H1 (cell line): ENCODE measurements around the gene NDUFB10. TPM values are rescaled to one million over a fixed set of nuclear protein-coding genes. Genes with fewer than 3 reads are reported as not detected.

Experiments
- CTCF ChIA-PET: fragments of 300-600 bp; sonication (Branson Sonifier 250); formaldehyde crosslinking; loops from one replicate; lab custom pipeline; 2021; ENCODE audit not compliant: partially characterized antibody; lab: Charles Lee
- POLR2A ChIA-PET: fragments of 300-600 bp; sonication (Branson Sonifier 250); formaldehyde crosslinking; loops from one replicate; lab custom pipeline; 2021; ENCODE audit warnings: inconsistent platforms; ENCODE audit not compliant: partially characterized antibody; lab: Charles Lee
- DNase-seq, 2 experiments: peaks; one replicate each; pipeline versions ENCODE4 v3.0.0 to v3.0.0-alpha.2; 2010 to 2022; ENCODE audit warnings: low spot score in 2 of 2, low read depth in 1 of 2, mixed read lengths in 1 of 2
- FAIRE-seq: peaks from 2 replicates; lab custom pipeline; 2011; peaks lifted over from hg19 to GRCh38; lab: Jason Lieb, UNC
- H2AFZ ChIP-seq: 2 replicates; pipeline ENCODE4 v1.8.1; 2012; ENCODE audit warnings: low read length, inconsistent platforms
- H2AK5ac ChIP-seq: 2 replicates; pipeline ENCODE4 v1.6.1; 2013; ENCODE audit warnings: low read depth, low read length
- H2BK120ac ChIP-seq: replicated peaks from 2 replicates; pipeline ENCODE3; 2013; ENCODE audit warnings: low read depth, low read length, inconsistent platforms
- H2BK12ac ChIP-seq: 2 replicates; pipeline ENCODE4 v1.6.1; 2013; ENCODE audit warnings: low read depth, low read length
- H2BK15ac ChIP-seq: 2 replicates; pipeline ENCODE4 v1.6.1; 2013; ENCODE audit warnings: low read length
- H2BK20ac ChIP-seq: 2 replicates; pipeline ENCODE4 v1.6.1; 2013; ENCODE audit warnings: low read length
- H2BK5ac ChIP-seq: 2 replicates; pipeline ENCODE4 v1.6.1; 2013; ENCODE audit warnings: low read depth, low read length
- H3K14ac ChIP-seq: 2 replicates; pipeline ENCODE4 v1.6.1; 2013; ENCODE audit warnings: inconsistent platforms; ENCODE audit not compliant: insufficient read length
- H3K18ac ChIP-seq: 2 replicates; pipeline ENCODE4 v1.6.1; 2013; ENCODE audit warnings: low read length; ENCODE audit errors: extremely low read depth
- H3K23ac ChIP-seq: 2 replicates; pipeline ENCODE4 v1.6.1; 2013; ENCODE audit warnings: inconsistent platforms; ENCODE audit not compliant: insufficient read length
- H3K23me2 ChIP-seq: 2 replicates; pipeline ENCODE4 v1.6.1; 2013; ENCODE audit warnings: low read depth, low read length
- H3K27ac ChIP-seq: 2 replicates; pipeline ENCODE4 v1.6.1; 2011; ENCODE audit warnings: low read depth, low read length, inconsistent platforms
- H3K27me3 ChIP-seq, 4 experiments: replicated peaks in 1 of 4; 1 replicate in 1 of 4; 2 replicates in 3 of 4; pipeline versions ENCODE4 v1.6.1 to v1.8.1; 2011 to 2013; ENCODE audit warnings: low read length in 3 of 4, mild to moderate bottlenecking in 3 of 4, inconsistent platforms in 2 of 4, mixed read lengths in 2 of 4, moderate library complexity in 1 of 4; ENCODE audit not compliant: control insufficient read depth in 3 of 4, insufficient read depth in 3 of 4; ENCODE audit errors: extremely low read depth in 1 of 4
- H3K36me3 ChIP-seq, 4 experiments: 2 replicates each; pipeline versions ENCODE4 v1.6.1 to v1.8.1; 2011 to 2013; ENCODE audit warnings: mild to moderate bottlenecking in 4 of 4, low read length in 3 of 4, moderate library complexity in 2 of 4, control low read depth in 1 of 4, inconsistent platforms in 1 of 4; ENCODE audit not compliant: insufficient read depth in 4 of 4, control insufficient read depth in 2 of 4
- H3K4ac ChIP-seq: replicated peaks from 2 replicates; pipeline ENCODE3; 2013; ENCODE audit warnings: low read length, low read depth, mixed read lengths, inconsistent platforms; ENCODE audit not compliant: insufficient read length
- H3K4me1 ChIP-seq, 4 experiments: replicated peaks in 1 of 4; 1 replicate in 1 of 4; 2 replicates in 3 of 4; pipeline versions ENCODE4 v1.6.1 to v1.8.1; 2011 to 2013; ENCODE audit warnings: low read length in 3 of 4, inconsistent platforms in 2 of 4, mixed read lengths in 1 of 4; ENCODE audit not compliant: insufficient read depth in 4 of 4, control insufficient read depth in 3 of 4
- H3K4me2 ChIP-seq, 2 experiments: 2 replicates each; pipeline versions ENCODE4 v1.6.1 to v1.8.1; 2011 to 2013; ENCODE audit warnings: low read depth in 2 of 2, low read length in 2 of 2, control low read depth in 1 of 2, inconsistent platforms in 1 of 2, mild to moderate bottlenecking in 1 of 2; ENCODE audit not compliant: insufficient read depth in 1 of 2
- H3K4me3 ChIP-seq, 4 experiments: fragments of 200-600, 300-600 bp in 1 of 4; sonication (generic), shearing (Covaris generic), sonication (Bioruptor Twin) in 1 of 4; 2 replicates each; pipeline versions ENCODE4 v1.5.1 to v1.8.1; 2011 to 2016; ENCODE audit warnings: low read length in 4 of 4, low read depth in 3 of 4, control low read depth in 2 of 4, inconsistent platforms in 2 of 4, mild to moderate bottlenecking in 2 of 4, mixed read lengths in 1 of 4, moderate library complexity in 1 of 4; ENCODE audit not compliant: insufficient read depth in 2 of 4; ENCODE audit errors: extremely low read depth in 1 of 4
- H3K56ac ChIP-seq: replicated peaks from 2 replicates; pipeline ENCODE3; 2013; ENCODE audit warnings: low read depth, mild to moderate bottlenecking, mixed read lengths, low read length, inconsistent platforms; ENCODE audit not compliant: insufficient read length
- H3K79me1 ChIP-seq: 2 replicates; pipeline ENCODE4 v1.6.1; 2013; ENCODE audit warnings: low read depth, low read length, control low read depth
- H3K79me2 ChIP-seq, 2 experiments: 2 replicates each; pipeline versions ENCODE4 v1.6.1 to v1.8.1; 2012 to 2013; ENCODE audit warnings: low read length in 2 of 2, mild to moderate bottlenecking in 2 of 2, inconsistent platforms in 1 of 2; ENCODE audit not compliant: insufficient read depth in 2 of 2, control insufficient read depth in 1 of 2
- H3K9ac ChIP-seq, 4 experiments: replicated peaks in 1 of 4; 1 replicate in 1 of 4; 2 replicates in 3 of 4; pipeline versions ENCODE4 v1.6.1 to v1.8.1; 2011 to 2013; ENCODE audit warnings: low read depth in 3 of 4, low read length in 3 of 4, control low read depth in 2 of 4, mild to moderate bottlenecking in 2 of 4, moderate library complexity in 2 of 4, inconsistent platforms in 1 of 4; ENCODE audit errors: extremely low read depth in 1 of 4
- H3K9me3 ChIP-seq, 2 experiments: 2 replicates each; pipeline versions ENCODE4 v1.6.1 to v1.8.1; 2012 to 2013; ENCODE audit warnings: mild to moderate bottlenecking in 2 of 2, moderate library complexity in 2 of 2, control low read depth in 1 of 2, inconsistent platforms in 1 of 2, low read depth in 1 of 2, low read length in 1 of 2, mixed read lengths in 1 of 2; ENCODE audit not compliant: insufficient read depth in 2 of 2
- H4K20me1 ChIP-seq, 2 experiments: replicated peaks in 1 of 2; 2 replicates each; pipeline versions ENCODE3 to v1.8.1; 2011 to 2013; ENCODE audit warnings: inconsistent platforms in 2 of 2, low read length in 2 of 2, mild to moderate bottlenecking in 1 of 2; ENCODE audit not compliant: insufficient read depth in 2 of 2, control insufficient read depth in 1 of 2
- H4K5ac ChIP-seq: 2 replicates; pipeline ENCODE4 v1.6.1; 2013; ENCODE audit warnings: low read length, low read depth, mixed read lengths, inconsistent platforms; ENCODE audit not compliant: insufficient read length
- H4K8ac ChIP-seq: 2 replicates; pipeline ENCODE4 v1.8.0; 2013; ENCODE audit warnings: mild to moderate bottlenecking, moderate library complexity, low read length, inconsistent platforms; ENCODE audit not compliant: insufficient read depth; ENCODE audit errors: extremely low read depth
- H4K91ac ChIP-seq: replicated peaks from 2 replicates; pipeline ENCODE3; 2013; ENCODE audit warnings: low read length, mixed read lengths, inconsistent platforms; ENCODE audit not compliant: insufficient read length
- BCL11A ChIP-seq, 2 experiments: IDR thresholded peaks; one replicate each; pipeline ENCODE4 v1.6.1; 2011; ENCODE audit warnings: low read depth in 2 of 2, low read length in 2 of 2, mild to moderate bottlenecking in 2 of 2
- EP300 ChIP-seq, 2 experiments: IDR thresholded peaks; 1 replicate in 1 of 2; 2 replicates in 1 of 2; pipeline ENCODE4 v1.6.1; 2011 to 2012; ENCODE audit warnings: low read depth in 2 of 2, low read length in 2 of 2, mild to moderate bottlenecking in 2 of 2, borderline replicate concordance in 1 of 2, inconsistent platforms in 1 of 2, moderate library complexity in 1 of 2
- EZH2 ChIP-seq: fragments of 200-600 bp; sonication (generic); IDR thresholded peaks from 2 replicates; pipeline ENCODE4 v1.7.1; 2012; ENCODE audit warnings: low read depth, mild to moderate bottlenecking, moderate library complexity, low read length, inconsistent platforms; ENCODE audit not compliant: severe bottlenecking
- GABPA ChIP-seq: IDR thresholded peaks from 2 replicates; pipeline ENCODE4 v1.6.1; 2011; ENCODE audit warnings: mild to moderate bottlenecking, low read length, moderate library complexity, borderline replicate concordance; ENCODE audit not compliant: insufficient read depth
- JUND ChIP-seq: IDR thresholded peaks from 2 replicates; pipeline ENCODE4 v1.6.1; 2011; ENCODE audit warnings: mild to moderate bottlenecking, improper control_type of control experiment, low read length
- PHF8 ChIP-seq: fragments of 200-600 bp; sonication (generic); conservative IDR thresholded peaks from 2 replicates; pipeline ENCODE4 v1.7.1; 2012; ENCODE audit warnings: low read depth, mild to moderate bottlenecking, inconsistent platforms, low read length, moderate library complexity
- RAD21 ChIP-seq, 2 experiments: IDR thresholded peaks in 1 of 2; conservative IDR thresholded peaks in 1 of 2; 2 replicates each; pipeline ENCODE4 v1.6.1; 2011; ENCODE audit warnings: low read depth in 2 of 2, low read length in 2 of 2, improper control_type of control experiment in 1 of 2, inconsistent platforms in 1 of 2, mild to moderate bottlenecking in 1 of 2, moderate library complexity in 1 of 2
- SAP30 ChIP-seq: fragments of 300-600 bp; sonication (generic); IDR thresholded peaks from 2 replicates; pipeline ENCODE4 v1.7.1; 2012; ENCODE audit warnings: low read length, moderate library complexity, mild to moderate bottlenecking, inconsistent platforms; ENCODE audit not compliant: insufficient read depth, insufficient replicate concordance
- SUZ12 ChIP-seq: fragments of 200-600 bp; sonication (generic); IDR thresholded peaks from 2 replicates; pipeline ENCODE4 v1.6.1; 2012; ENCODE audit warnings: mild to moderate bottlenecking, inconsistent platforms, low read length, moderate library complexity, mixed read lengths
- YY1 ChIP-seq: IDR thresholded peaks from 2 replicates; pipeline ENCODE4 v1.6.1; 2011; ENCODE audit warnings: low read depth, mild to moderate bottlenecking, low read length
- WGBS, 2 experiments: shearing (Covaris generic) in 1 of 2; methylation state at CpG; one replicate each; pipeline versions ENCODE4 v1.1.6 to v1.1.7; 2013 to 2015; ENCODE audit warnings: low lambda C conversion rate in 2 of 2, mixed read lengths in 2 of 2, inconsistent platforms in 1 of 2, low coverage in 1 of 2, missing lambda C conversion rate in 1 of 2; ENCODE audit not compliant: insufficient replicate concordance in 2 of 2, insufficient coverage in 1 of 2, insufficient read length in 1 of 2; ENCODE audit errors: extremely low coverage in 1 of 2, missing lambda C conversion rate in 1 of 2; 5-methylcytosine and 5-hydroxymethylcytosine counted together
- polyA plus RNA-seq, 7 experiments: library from polyadenylated mRNA; depleted of rRNA in 3 of 7; stranded (reverse) in 5 of 7; unstranded in 2 of 7; fragments of >200 nt in 5 of 7; fragments of 200-250 nt in 2 of 7; gene quantifications; 1 replicate in 5 of 7; 2 replicates in 1 of 7; 4 replicates in 1 of 7; pipeline versions ENCODE4 v1.2.1 to v1.2.3, GENCODE V29; 2011 to 2013; ENCODE audit warnings: missing spikeins in 2 of 7, mixed read lengths in 2 of 7
- total RNA-seq: library from RNA; stranded (reverse); fragmentation: NEBNext Ultra II Directional; extraction: Animal tissue kit (Norgen Biotek cat#: 25700); gene quantifications from 2 replicates; pipeline ENCODE4 v1.2.1, GENCODE V29; 2021
- TF ChIP-seq, protein P1 (sequence below): IDR thresholded peaks from 2 replicates; pipeline ENCODE4 v1.6.1; 2012; ENCODE audit warnings: low read length, inconsistent platforms

The NDUFB10 gene
- total and polyA plus RNA-seq, 2 of the 8 experiments (the other 6 are each of a cell fraction or from before 2014, with no cell fraction given) = 183 to 194 TPM

DNA sequence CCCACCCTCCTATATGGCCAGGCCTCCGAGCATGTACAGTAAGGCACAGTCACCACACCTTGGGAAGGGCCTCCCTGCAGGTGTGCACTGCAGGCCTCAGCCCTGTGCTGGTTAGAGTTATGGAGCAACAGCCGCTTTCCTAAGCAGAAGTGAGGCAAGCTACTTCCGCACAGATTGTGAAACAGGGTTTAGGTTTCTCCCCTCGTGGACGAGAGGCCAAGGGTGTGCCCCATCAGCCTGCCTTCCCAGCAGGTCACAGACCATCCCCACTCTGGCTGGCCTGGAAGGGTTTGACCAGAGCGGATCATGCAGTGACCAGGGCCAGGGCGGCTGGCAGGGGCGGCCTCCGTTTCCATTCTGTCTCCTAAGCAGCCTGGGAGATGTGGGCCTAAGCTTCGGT, 21.0 kb upstream of the NDUFB10 start:
- WGBS, 2 experiments = 90% methylated on average over 10 of the region's 10 CpGs; no CpG with 5 or more reads in 1 of the 2 experiments
- Histone ChIP-seq H3K79me1 (no peaks in the 10 kb centered on the region), H4K5ac (no peak overlapping the region), H2BK15ac (no peak overlapping the region), H3K4me3 (no peak overlapping the region), H3K4me2 (no peak overlapping the region), H2BK20ac (no peak overlapping the region), H4K20me1 (peaks cover 0 to 4% of the 10 kb centered on the region in 2 experiments), H3K36me3 (peaks cover 4 to 12% (median 8%) of the 10 kb centered on the region in 4 experiments; a peak in 5 of 8 replicates), H3K79me2 (no peaks in the 10 kb centered on the region), H3K4ac (no peak overlapping the region), H3K18ac (no peak overlapping the region), H3K9me3 (no peaks in the 10 kb centered on the region), H3K4me1 (peaks cover 0 to 8% (median 6%) of the 10 kb centered on the region in 4 experiments; a peak in 5 of 7 replicates), H4K91ac (no peak overlapping the region), H2BK120ac (no peak overlapping the region), H4K8ac (no peak overlapping the region), H3K27me3 (peaks cover 0 to 2% (median 0%) of the 10 kb centered on the region in 4 experiments; a peak in 1 of 7 replicates), H2AK5ac (no peak overlapping the region), H3K23ac (no peak overlapping the region), H3K27ac (no peak overlapping the region), H3K14ac (no peak overlapping the region), H2AFZ (no peak overlapping the region), H2BK5ac (no peak overlapping the region), H3K9ac (no peak overlapping the region), H3K23me2 (peaks cover 6% of the 10 kb centered on the region; the same call in 1 of the 2 replicates), H2BK12ac (no peak overlapping the region), H3K56ac (no peak overlapping the region)
- FAIRE-seq (no peak), DNase-seq (no peak)
- ChIA-PET CTCF (no interaction called here), POLR2A (interaction anchor here (0.8 to 11.7 kb wide), 2 partner anchors 22 to 111 kb away, joined by 3 to 336 read pairs; partner anchors contain the start of genes FAHD1, NDUFB10, RNF151 and RPL3L)
- TF ChIP-seq RAD21 (IDR thresholded peaks at IDR 0.05 in 1 of 2, conservative IDR thresholded peaks at IDR 0.05 in 1 of 2; ENCODE audit: low read depth in 2 of 2, low read length in 2 of 2) (no peak), SAP30 (no peak), YY1 (no peak), JUND (no peak), GABPA (no peak), EP300 (IDR thresholded peaks at IDR 0.05; ENCODE audit: borderline replicate concordance in 1 of 2, low read depth in 2 of 2, low read length in 2 of 2) (no peak), PHF8 (no peak), BCL11A (IDR thresholded peaks at IDR 0.05; ENCODE audit: low read depth in 2 of 2, low read length in 2 of 2) (no peak), SUZ12 (no peak), EZH2 (no peak)
- TF ChIP-seq, protein P1, sequence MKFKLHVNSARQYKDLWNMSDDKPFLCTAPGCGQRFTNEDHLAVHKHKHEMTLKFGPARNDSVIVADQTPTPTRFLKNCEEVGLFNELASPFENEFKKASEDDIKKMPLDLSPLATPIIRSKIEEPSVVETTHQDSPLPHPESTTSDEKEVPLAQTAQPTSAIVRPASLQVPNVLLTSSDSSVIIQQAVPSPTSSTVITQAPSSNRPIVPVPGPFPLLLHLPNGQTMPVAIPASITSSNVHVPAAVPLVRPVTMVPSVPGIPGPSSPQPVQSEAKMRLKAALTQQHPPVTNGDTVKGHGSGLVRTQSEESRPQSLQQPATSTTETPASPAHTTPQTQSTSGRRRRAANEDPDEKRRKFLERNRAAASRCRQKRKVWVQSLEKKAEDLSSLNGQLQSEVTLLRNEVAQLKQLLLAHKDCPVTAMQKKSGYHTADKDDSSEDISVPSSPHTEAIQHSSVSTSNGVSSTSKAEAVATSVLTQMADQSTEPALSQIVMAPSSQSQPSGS = no peak
